ENCODE data around the gene NPTX2.

Gene NPTX2

DNA sequence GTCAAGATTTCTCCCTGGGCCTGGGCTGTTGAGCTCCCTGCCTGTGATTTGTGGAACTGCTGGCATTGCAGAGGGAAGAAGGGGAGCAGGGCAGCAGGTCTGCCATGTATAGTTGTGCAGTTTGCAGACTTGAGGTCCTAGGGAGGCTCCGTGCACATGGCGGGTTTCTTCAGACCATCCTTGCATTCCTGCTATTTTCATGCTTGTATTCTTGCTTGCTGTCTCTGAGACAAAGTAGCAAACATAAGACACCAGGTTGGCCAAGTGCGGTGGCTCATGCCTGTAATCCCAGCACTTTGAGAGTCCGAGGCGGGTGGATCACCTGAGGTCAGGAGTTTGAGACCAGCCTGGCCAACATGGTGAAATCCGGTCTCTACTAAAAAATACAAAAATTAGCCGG is 61.1 kb downstream of the NPTX2 start (continued):
- TF ChIP-seq, protein P1, sequence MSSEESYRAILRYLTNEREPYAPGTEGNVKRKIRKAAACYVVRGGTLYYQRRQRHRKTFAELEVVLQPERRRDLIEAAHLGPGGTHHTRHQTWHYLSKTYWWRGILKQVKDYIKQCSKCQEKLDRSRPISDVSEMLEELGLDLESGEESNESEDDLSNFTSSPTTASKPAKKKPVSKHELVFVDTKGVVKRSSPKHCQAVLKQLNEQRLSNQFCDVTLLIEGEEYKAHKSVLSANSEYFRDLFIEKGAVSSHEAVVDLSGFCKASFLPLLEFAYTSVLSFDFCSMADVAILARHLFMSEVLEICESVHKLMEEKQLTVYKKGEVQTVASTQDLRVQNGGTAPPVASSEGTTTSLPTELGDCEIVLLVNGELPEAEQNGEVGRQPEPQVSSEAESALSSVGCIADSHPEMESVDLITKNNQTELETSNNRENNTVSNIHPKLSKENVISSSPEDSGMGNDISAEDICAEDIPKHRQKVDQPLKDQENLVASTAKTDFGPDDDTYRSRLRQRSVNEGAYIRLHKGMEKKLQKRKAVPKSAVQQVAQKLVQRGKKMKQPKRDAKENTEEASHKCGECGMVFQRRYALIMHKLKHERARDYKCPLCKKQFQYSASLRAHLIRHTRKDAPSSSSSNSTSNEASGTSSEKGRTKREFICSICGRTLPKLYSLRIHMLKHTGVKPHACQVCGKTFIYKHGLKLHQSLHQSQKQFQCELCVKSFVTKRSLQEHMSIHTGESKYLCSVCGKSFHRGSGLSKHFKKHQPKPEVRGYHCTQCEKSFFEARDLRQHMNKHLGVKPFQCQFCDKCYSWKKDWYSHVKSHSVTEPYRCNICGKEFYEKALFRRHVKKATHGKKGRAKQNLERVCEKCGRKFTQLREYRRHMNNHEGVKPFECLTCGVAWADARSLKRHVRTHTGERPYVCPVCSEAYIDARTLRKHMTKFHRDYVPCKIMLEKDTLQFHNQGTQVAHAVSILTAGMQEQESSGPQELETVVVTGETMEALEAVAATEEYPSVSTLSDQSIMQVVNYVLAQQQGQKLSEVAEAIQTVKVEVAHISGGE (tag by site-specific recombination; conservative IDR thresholded peaks at IDR 0.05; ENCODE audit: low read depth) = no peak
- TF ChIP-seq ZNF394 (tag by site-specific recombination; IDR thresholded peaks at IDR 0.05; ENCODE audit: borderline replicate concordance) = no peak

All from HEK293 (cell line).